Measurements from ENCODE around the gene MEG3.

Gene MEG3

DNA sequence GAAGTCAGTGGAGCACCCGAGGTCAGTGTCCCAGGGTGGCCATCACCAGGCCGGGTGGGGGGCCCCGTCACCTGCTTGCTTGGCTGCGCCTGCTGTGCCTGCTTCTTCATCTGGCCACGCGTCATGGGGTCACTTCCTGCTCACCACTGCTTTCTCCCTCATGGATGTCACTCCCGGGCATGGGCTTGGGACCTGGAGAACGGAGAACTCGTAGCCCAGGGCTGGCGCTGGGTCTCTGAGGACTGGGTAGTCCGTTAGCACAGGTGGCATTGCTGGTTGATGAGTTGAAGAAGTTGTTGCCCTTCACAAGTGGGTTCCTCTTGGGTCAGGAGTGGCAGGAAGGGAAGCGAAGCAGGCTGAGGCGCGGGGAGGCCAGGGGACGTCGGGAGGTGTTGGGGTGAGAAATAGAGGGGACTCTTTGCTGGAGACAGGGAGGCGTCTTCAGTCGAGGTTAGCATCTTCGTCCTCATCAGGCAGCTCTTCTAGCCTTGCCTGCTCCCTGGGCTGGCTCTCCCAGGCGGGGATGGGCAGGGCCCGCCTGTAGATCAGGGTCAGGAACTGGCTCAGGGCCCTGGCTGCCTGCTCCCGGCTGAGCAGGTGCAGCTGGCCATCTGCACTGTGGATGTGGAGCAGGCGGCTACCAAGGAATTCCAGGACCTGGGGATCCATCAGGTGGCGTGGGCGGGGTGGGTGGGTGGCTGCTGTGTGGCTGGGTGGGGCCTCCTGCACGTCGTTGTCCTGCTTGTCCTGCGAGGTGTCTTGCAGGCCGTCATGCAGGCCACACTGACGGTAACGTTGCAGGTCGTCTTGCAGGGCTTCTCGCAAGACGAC is 54.6 kb downstream of the MEG3 start:
- no peak for DNase-seq (ENCODE audit: low read depth in 2 of 2)

DNA sequence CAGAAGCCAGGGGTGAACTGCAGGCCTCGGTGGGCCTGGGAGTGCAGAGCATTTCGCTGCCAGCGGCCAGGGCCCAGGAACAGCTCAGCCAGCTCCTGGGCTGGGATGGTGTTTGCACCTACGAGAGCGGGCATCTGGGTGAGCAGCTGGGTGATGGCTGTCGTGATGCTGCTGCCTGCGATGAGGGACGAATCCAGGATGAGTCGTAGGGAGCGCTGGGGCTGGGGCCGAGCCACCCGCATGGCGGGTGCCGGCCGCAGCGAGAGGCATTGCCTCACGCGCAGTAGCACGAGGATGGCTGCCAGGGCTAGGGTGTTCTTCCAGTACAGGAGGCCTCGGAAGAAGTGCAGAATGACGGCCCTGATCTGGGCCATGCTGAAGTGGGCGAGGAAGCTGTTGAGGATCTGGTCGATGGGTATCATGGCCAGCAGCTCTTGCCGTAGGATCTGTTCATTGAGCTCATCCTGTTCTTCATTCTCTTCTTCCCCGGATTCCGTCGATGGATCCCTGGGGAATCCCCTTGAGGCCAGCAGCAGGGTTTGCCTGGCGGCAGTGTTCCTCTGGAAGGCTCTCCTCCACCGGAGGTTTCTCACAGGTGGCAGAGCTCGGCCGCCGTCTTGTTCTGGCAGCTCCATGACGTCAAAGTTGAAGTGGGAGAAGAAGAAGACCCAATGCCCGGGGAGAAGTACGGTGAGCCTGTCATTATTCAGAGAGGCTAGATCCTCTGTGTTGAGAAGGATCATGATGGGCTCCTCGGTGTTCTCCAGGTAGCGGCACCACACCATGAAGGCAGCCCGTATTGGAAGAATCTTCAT is 55.5 kb downstream of the MEG3 start:
- DNase-seq (ENCODE audit: low read depth in 2 of 2) = no peak

DNA sequence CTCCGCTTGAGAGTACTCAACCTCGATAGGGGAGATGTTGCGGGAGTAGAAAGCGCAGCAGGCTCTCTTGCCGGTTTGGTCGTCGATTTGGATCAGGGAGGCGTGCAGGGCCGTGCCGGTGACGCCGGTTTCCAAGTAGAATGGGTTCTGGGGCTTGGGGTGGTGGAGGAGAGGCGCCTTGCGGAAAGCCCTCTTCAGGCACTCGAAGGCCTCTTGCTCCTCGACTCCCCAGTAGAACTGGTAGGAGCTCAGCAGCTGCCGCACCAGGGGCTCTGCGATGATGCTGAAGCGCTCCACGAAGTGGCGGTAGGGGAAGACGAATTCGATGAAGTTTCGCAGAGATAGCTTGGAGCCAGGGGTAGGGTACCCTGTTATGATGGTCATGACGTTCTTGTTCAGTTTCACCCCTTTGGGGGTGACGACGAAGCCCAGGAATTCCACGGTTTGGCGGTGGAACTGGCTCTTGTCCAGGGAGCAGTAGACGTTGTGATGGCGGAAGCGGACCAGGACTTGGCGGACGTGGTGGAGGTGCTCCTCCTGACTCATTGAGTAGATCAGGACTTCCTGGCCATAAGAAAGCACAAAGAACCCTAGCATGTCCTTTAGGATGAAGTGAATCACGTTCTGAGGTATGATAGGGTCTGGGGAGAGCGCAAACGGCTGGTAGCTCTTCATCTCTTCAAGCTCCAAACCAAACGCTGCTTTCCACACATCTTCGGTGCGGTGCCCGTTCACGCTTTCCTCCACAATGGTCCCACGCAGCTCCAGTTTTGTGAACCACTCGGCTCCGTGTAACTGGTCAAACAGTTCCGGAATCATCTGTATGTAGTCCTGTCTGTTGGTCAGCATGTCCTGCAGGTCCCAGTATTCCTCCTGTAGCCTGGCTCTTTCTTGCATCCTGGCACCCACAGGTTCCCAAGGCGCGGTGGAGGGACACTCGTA is 56.4 kb downstream of the MEG3 start:
- no peak for DNase-seq (ENCODE audit: low read depth in 2 of 2)

DNA sequence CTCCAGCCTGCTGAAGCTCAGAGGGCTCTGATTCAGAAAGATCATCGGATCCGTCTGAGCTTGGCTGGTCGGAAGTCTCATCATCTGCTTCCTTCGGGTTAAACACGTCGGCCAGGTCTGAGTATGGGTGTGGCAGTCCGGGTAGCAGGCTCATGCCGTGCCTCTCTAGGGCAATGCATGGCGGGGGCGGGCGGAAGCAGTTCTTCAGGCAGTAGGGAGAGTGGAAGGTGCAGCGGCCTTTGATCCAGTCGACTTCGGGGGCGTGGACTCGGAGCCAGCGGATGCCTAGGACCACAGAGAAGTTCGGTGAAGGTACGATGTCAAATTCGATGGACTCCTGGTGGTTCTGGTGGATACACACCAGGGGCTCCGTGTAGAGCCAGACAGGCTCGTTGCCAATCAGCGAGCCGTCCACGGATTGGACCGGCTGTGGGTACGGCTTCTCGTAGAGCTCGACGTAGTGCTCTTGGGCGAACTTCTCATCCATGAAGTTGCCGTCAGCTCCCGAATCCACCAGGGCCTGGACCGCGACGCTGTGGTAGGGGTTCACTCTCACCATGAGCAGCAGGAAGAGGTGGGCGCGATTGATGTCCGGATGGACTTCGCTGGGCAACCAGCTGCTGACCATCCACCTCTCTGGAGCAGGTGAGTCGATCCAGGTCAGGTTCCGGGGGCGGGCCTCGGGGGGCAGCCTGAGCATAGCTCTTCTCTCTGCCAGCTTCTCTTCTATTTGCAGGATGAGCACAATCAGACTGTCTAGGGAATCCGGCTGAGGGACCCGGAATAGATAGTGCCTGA is 57.3 kb downstream of the MEG3 start:
- DNase-seq (ENCODE audit: low read depth in 2 of 2) = no peak

DNA sequence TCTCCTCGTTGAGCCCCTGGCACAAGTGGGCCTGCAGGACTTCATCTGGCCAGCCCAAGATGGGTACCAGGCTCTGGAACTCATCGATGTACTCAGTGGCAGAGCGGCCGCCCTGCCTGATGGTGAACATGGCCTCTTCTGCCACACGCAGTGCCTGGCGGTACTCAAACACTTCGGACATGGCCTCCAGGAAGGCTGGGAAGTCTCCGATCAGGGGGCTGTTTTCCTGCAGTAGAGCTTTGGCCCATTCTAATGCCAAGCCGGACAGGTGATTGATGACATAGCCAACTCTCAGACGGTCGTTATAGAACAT is 57.8 kb downstream of the MEG3 start:
- DNase-seq (ENCODE audit: low read depth in 2 of 2) = no peak

DNA sequence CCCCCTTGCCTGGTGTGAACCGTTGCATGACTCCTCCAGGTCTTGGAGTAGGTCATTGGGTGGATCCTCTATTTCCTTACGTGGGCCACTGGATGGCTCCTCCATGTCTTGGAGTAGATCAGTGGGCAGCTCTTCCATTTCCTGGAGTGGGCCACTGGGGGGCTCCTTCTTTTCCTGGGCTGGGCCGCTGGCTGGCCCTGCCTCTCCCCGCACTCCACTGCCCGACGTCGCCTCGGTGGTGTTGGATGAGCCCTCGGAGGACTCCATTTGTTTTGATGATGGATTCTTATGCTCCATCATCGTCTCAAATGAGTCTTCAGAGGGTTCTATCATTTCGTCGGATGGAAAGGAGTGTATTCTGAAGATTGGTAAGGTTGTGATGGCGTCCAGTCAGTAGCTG is 58.5 kb downstream of the MEG3 start:
- DNase-seq (ENCODE audit: low read depth in 2 of 2) = no peak

DNA sequence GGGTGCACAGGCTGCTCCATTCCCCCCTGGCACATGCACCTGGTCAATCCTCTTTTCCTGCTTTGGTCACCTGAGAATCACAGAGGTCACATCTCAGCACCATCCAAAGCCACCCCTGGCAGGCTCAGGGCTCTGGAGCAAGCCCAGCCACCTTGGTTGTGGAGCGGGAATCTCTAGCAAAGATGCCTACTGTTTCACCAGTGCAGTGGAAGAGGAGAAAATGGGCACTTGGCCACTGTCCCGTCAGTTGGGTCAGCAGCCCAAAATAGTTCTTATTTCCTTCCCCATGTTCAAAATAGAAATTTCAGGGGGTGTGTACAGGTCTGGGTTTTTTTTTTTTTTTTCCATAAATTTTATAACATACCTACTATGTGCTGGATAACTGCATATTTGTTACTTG is 59.3 kb downstream of the MEG3 start:
- DNase-seq (ENCODE audit: low read depth in 2 of 2) = no peak

DNA sequence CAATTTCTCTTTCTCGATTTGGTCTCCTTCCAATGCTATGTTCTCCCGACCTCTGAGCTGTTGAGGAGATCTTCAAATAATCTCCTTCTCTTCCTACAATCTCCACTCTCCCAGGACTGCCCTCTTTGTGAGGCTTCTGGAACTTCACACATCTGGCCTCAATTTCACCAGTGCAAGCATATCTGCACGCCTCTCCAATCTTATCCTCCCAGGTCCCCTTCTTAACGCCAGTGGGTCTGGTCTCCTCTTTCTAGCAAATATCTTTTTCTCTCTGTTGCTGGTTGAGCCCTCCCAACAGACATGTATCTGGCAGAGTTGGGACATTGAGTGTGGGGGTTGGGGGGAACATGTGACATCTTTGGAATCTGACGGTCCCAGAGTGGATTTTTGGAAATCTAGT is 59.7 kb downstream of the MEG3 start:
- no peak for DNase-seq (ENCODE audit: low read depth in 2 of 2)

DNA sequence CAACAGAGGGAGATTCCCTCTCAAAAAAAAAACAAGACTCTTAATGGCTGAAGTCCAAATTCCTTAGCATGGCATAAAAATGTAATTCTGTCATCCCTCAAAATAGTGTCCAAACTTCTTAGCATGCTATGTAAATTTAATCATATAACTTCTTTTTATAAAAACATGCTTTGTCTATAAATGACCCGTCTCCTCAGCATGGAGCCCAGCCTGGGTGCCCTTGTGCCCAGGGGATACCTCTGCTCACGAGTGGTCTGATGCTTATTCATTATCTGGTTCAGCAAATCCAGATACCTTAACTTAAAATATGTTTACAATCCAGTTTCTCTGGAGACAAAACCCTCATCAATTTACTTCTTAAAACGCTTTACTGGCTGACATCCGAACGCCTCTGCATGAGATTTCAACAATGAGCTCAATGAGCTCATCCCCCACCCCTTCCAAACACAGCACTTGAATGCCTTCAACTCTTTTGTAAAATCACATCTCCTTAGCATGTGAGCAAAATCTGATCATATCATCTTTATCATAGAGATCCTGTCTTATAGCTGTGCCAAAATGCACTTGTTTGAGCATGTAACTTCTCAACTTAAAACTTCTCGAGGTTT is 61.9 kb downstream of the MEG3 start:
- DNase-seq (ENCODE audit: low read depth in 2 of 2) = no peak

DNA sequence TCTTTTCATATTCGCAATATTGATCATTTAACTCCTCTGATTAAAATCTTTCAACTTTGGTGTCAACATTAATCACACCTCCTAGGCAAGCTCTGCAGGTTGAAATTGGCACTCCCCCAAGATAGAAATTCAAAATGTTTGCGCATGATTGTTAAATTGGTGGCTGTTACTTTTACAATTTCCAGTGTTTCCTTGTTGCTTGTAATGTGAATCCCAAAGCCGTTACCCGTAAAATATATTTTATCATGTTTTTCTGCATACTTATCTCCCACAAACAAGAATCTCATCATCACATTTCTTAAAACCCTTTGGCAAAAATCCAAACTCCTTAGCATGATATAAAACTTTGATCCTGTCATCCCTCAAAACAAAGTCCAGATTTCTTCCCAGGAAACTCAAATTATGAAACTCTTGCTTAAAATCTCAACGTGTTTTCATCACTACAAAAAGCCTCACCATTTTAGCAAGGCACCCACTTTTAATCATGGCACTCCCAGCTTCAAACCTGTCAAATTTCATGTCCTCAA is 62.9 kb downstream of the MEG3 start:
- no peak for DNase-seq (ENCODE audit: low read depth in 2 of 2)

DNA sequence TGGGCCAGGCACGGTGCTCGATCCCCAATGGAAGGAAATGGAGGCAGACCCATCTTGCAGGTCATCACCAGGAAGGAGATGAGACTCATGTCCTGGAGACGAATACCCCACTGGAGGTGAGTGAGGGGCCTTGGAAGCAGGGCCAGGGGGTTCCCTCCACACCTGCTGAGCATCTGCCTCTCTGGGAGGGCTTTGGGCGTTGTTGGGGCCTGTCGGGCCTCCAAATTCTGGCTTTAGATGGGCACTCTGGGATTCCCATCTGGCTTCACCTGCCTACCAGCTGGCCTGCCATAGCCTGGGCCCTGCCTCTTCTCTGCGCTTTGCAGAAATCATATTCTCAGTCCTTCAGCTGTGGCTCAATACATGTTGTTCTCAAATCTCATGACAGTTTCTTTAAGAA is 63.7 kb downstream of the MEG3 start:
- DNase-seq (ENCODE audit: low read depth in 2 of 2) = no peak

DNA sequence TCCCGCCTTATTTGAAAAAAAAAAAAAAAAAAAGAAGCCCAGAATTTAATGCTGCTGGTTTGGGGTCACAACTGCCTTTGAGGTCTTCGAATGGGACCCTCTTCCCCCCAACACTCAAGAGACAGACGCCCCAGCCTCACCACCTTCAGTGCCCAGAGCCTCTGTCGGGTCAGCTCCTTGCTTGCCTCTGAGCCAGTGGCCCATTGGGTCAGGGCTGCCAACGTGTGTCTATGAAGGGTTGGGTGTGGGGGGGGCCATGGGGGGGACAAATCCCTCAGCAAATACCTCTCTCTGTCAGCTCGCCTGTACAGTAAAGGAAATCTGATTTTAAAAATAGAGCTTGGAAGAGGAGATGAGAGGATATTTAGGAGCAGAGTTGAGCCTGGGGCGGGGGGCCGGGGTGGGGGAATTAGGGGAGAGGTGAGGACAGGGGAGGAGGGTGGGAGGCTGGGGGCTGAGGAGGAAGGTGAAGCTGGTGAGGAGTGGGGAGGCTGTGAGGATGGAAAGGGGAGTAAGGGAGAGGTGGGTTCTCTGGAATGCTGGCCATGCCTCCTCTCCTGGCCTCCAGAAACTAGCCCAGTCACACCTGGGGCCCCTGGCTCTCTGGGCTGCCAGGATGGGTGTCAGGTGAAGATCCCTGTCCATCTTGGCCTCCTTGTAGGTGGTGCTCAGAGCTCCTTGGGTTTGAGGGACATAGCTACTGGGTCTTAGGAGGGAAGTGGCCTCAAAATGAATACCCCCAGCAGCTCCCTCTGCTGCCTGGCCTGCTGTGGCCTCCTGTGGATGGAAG is 64.3 kb downstream of the MEG3 start:
- no peak for DNase-seq (ENCODE audit: low read depth in 2 of 2)

DNA sequence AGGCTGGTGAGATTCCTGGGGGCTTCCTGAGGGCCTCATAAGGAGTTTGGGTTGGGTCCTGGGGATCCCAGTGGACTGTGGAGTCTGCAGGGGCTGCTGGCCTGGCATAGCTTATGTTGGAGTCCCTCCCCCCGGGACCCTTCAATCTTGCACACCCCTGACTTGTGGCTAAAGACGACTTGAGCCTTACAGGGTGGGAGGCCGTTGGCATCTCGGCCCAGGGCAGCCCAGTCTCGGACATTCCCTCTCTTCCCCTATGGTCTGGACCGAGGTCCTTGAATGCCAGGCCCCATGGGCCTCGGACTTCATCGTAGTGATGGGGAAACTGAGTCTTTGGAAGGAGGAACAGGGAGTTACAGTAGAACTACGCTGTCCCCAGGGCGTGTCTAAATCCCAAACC is 65.1 kb downstream of the MEG3 start:
- no peak for DNase-seq (ENCODE audit: low read depth in 2 of 2)

DNA sequence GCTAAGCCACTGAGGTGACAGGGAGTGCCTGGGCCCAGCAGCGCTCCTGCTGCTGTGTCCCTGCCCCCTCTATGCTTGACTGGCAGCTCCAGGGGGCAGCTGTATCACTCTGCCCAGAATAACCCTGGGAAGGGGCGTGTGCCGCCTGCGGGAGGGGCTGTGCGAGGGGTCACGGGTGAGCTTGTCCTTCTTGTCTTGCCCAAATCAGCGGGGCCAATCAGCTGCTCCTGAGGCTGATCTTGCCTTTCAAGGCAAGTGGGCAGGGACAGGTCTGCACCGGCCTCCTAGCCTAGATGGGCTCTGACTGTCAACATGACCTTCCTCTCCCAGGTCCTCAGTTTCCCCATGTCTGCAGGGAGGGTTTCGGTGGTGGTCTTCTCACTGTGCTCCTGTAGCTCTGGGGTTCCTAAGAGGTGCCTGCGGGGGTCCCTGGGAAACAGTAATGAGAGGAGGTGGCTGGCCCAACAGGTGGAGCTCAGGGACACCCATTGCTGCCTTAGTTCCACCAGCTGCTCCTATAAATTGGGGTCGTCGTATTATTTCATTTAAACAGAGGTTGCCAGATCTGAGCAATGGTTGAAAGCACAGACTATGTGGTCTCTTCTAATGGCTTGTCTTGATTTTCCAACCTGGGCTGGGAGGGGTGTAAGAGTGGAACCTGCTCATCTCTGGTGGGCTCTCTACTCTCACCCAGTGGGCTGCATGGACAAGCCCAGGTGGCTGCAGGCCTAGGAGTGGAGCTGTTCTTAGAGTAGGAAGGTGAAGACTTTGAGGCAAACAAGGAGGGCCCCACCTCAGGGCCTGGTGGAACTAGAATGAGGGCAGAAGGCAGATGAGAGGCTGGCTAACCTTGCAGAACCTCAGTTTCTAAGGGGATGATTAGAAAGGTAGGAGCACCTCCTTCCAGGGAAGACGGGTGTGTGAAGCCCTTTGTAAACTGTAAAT is 65.9 kb downstream of the MEG3 start:
- no peak for DNase-seq (ENCODE audit: low read depth in 2 of 2)

DNA sequence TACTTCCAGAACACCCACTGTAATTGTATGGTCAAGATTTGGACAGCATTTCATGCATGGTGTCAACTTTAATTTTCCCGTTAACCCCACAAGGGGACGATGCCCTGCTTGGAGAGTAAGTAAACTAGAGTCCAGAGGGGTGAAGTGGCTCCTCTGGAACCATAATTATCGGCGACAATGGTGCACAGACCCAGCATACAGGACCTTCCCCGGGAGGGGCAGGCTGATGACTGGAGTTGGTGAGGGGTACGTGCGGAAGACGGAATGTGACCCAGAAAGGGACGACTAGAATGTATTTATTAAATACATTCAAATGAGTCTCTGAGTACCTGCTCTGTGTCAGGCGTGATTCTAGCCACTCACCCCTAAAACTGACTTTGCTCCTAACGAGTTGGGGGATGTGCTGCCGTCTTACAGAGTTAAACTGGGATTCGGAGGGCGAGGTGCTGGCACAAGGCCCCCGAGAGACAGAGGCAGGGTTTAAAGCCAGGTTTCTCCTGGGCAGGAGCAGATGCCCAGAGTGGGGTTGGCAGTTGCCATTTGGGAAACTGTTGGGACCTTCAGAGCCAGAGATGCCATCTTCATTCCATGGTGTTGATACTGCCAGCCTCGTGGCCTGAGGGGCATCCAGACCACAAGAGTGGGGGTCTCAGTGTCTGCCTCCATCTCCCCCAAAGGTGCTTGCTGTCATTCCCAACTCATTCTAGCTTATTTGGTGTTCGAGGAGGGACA is 66.7 kb downstream of the MEG3 start:
- no peak for DNase-seq (ENCODE audit: low read depth in 2 of 2)

DNA sequence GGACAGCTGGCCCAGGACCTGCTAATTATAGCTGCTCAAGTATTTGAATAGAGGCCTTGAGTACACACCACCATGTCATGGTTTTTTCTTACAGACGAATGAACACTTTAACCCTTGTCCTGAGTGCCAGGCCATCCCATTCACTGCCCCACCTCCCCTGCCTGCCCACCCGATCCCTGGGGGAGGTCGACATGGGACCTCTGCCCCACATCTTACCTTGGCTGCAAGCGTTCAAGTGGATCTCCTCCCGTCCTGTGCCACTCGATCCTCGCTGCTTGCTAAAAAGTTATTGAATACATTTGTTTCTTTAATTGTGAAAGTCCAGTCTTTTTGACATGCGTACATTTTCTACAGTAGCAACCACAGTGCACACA is 67.3 kb downstream of the MEG3 start:
- DNase-seq (ENCODE audit: low read depth in 2 of 2) = no peak

DNA sequence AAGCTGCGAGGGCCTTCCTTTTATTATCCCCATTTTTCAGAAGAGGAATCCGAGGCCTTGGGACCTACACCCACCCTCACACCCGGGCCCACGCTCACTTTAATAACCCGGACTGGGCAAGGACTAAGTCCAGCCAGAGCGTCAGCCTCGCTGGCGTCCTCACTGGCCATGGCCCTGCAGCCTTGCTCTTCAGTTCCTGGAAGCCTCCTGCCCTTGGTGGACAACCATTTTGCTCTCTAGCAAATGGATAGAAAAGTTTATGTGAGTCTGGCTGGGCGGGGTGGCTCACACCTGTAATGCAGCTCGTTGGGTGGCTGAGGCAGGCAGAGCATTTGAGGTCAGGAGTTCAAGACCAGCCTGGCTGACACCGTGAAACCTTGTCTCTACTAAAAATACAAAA is 67.8 kb downstream of the MEG3 start:
- DNase-seq (ENCODE audit: low read depth in 2 of 2) = no peak

DNA sequence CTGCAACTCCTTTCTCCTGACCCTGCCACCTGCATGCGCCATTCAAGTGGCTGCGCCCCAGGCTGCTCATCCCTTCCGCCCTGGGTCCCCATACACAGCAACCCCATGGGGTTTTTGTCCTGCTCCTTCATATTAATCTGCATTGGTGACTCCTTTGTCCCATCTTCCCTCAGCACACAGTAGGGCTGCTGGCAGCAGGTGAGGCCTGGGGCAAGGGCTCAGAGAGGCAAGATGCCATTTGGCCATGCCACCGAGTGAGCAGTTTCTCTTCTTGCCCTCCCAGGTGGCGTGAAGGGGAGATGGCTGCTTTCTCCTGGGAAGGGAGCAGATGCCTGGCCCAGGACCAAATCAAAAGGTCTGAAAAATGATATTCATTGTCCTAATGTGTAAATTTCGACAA is 68.5 kb downstream of the MEG3 start:
- no peak for DNase-seq (ENCODE audit: low read depth in 2 of 2)

Measured in activated CD8-positive, alpha-beta memory T cell treated with anti-CD3 and anti-CD28 coated beads for 4 hours (primary cell).